CD14-positive monocyte (primary cell): ENCODE results near the gene RBM38. TPM values are rescaled to one million over a fixed set of nuclear protein-coding genes. Genes with fewer than 3 reads are reported as not detected.
A peak's percentile ranks its signal among the peaks of the same experiment; 100 is the strongest.

Experiments used
- DNase-seq, 3 donors: peaks; one replicate each; pipeline ENCODE4 v3.0.0-alpha.2; 2011 to 2022
- H2AFZ ChIP-seq: 2 replicates; pipeline ENCODE4 v1.6.0; 2012; ENCODE audit warnings: mild to moderate bottlenecking, low read depth, low read length, inconsistent platforms; ENCODE audit not compliant: insufficient read depth, poor library complexity, severe bottlenecking
- H3K27ac ChIP-seq, 2 donors: 1 replicate in 1 of 2; 2 replicates in 1 of 2; pipeline ENCODE4 v1.5.1; 2012 to 2013; ENCODE audit warnings: low read length in 2 of 2, control low read depth in 1 of 2, inconsistent platforms in 1 of 2, low read depth in 1 of 2, mild to moderate bottlenecking in 1 of 2
- H3K27me3 ChIP-seq, 2 donors: one replicate each; pipeline versions ENCODE4 v1.6.0 to v1.6.1; 2011 to 2013; ENCODE audit warnings: low read length in 2 of 2; ENCODE audit not compliant: control insufficient read depth in 2 of 2, insufficient read depth in 2 of 2
- H3K36me3 ChIP-seq, 2 donors: replicated peaks in 1 of 2; 1 replicate in 1 of 2; 2 replicates in 1 of 2; pipeline versions ENCODE4 v1.5.1 to v1.6.1; 2012 to 2013; ENCODE audit warnings: low read length in 2 of 2, control low read depth in 1 of 2, inconsistent platforms in 1 of 2, mild to moderate bottlenecking in 1 of 2; ENCODE audit not compliant: insufficient read depth in 2 of 2, control insufficient read depth in 1 of 2
- H3K4me1 ChIP-seq, 2 donors: 1 replicate in 1 of 2; 2 replicates in 1 of 2; pipeline versions ENCODE4 v1.5.1 to v1.6.1; 2012 to 2013; ENCODE audit warnings: low read length in 2 of 2, control low read depth in 1 of 2, inconsistent platforms in 1 of 2, mild to moderate bottlenecking in 1 of 2, moderate library complexity in 1 of 2; ENCODE audit not compliant: insufficient read depth in 2 of 2, control insufficient read depth in 1 of 2
- H3K4me2 ChIP-seq: replicated peaks from 2 replicates; pipeline ENCODE3; 2012; ENCODE audit warnings: low read length, moderate library complexity, mild to moderate bottlenecking; ENCODE audit not compliant: poor library complexity, severe bottlenecking; ENCODE audit errors: extremely low read depth
- H3K4me3 ChIP-seq, 3 experiments: fragments of 200-600 bp in 1 of 3; sonication (generic) in 1 of 3; replicated peaks in 1 of 3; 1 replicate in 2 of 3; 2 replicates in 1 of 3; pipeline ENCODE4 v1.5.1; 2011 to 2013; ENCODE audit warnings: low read length in 3 of 3, mild to moderate bottlenecking in 3 of 3, control low read depth in 2 of 3, low read depth in 2 of 3, inconsistent platforms in 1 of 3, moderate library complexity in 1 of 3
- H3K79me2 ChIP-seq: 2 replicates; pipeline ENCODE4 v1.6.0; 2012; ENCODE audit warnings: mild to moderate bottlenecking, control low read depth, inconsistent platforms, low read length, moderate library complexity; ENCODE audit not compliant: insufficient read depth
- H3K9ac ChIP-seq: 2 replicates; pipeline ENCODE4 v1.6.0; 2017; ENCODE audit warnings: low read length, mild to moderate bottlenecking; ENCODE audit not compliant: insufficient read depth, poor library complexity, severe bottlenecking
- H3K9me3 ChIP-seq, 2 donors: replicated peaks in 1 of 2; 1 replicate in 1 of 2; 2 replicates in 1 of 2; pipeline versions ENCODE4 v1.5.1 to v1.6.1; 2012 to 2013; ENCODE audit warnings: low read length in 2 of 2, control low read depth in 1 of 2; ENCODE audit not compliant: control insufficient read depth in 1 of 2, insufficient read depth in 1 of 2
- H4K20me1 ChIP-seq: 2 replicates; pipeline ENCODE4 v1.6.0; 2012; ENCODE audit warnings: mild to moderate bottlenecking, low read length, control low read depth, moderate library complexity; ENCODE audit not compliant: insufficient read depth
- H3K27ac Mint-ChIP-seq, 7 donors: one replicate each; pipeline ENCODE4 v1.8.0; 2020; ENCODE audit warnings: mild to moderate bottlenecking in 7 of 7, mixed read lengths in 7 of 7, moderate library complexity in 6 of 7, inconsistent platforms in 2 of 7
- H3K27me3 Mint-ChIP-seq, 3 donors: one replicate each; pipeline ENCODE4 v1.8.0; 2021 to 2022; ENCODE audit warnings: low read depth in 3 of 3, mild to moderate bottlenecking in 3 of 3, mixed read lengths in 3 of 3, moderate library complexity in 3 of 3, inconsistent platforms in 1 of 3
- H3K36me3 Mint-ChIP-seq, 2 donors: one replicate each; pipeline ENCODE4 v1.8.0; 2020; ENCODE audit warnings: mixed read lengths in 2 of 2, inconsistent platforms in 1 of 2, mild to moderate bottlenecking in 1 of 2
- H3K4me1 Mint-ChIP-seq: one replicate; pipeline ENCODE4 v1.8.0; 2020; ENCODE audit warnings: mild to moderate bottlenecking, mixed read lengths
- H3K4me3 Mint-ChIP-seq, 2 donors: one replicate each; pipeline ENCODE4 v1.8.0; 2020; ENCODE audit warnings: mild to moderate bottlenecking in 2 of 2, mixed read lengths in 2 of 2, moderate library complexity in 1 of 2
- H3K9me3 Mint-ChIP-seq, 7 donors: one replicate each; pipeline ENCODE4 v1.8.0; 2020 to 2022; ENCODE audit warnings: mixed read lengths in 7 of 7, mild to moderate bottlenecking in 6 of 7, moderate library complexity in 6 of 7, inconsistent platforms in 2 of 7
- CTCF ChIP-seq: fragments of 200-600 bp; IDR thresholded peaks from one replicate; pipeline ENCODE4 v1.8.0; 2022; ENCODE audit warnings: antibody characterized with exemption, mild to moderate bottlenecking
- WGBS: methylation state at CpG from one replicate; pipeline ENCODE4 v1.1.5; 2013; ENCODE audit warnings: missing lambda C conversion rate; ENCODE audit not compliant: insufficient coverage; 5-methylcytosine and 5-hydroxymethylcytosine counted together
- intact Hi-C, 2 donors: fragments of 100-400 bp; cut with micrococcal nuclease; formaldehyde crosslinking; loops; one replicate each; pipeline versions ENCODE4 v1.15.0 to v1.15.1; 2023
- polyA plus RNA-seq, 3 donors: library from polyadenylated mRNA; depleted of rRNA in 1 of 3; unstranded in 2 of 3; stranded (reverse) in 1 of 3; fragments of 300-500 nt in 2 of 3; fragments of >200 nt in 1 of 3; fragmentation: Illumina TruSeq in 2 of 3; gene quantifications; 1 replicate in 2 of 3; 2 replicates in 1 of 3; pipeline ENCODE4 v1.2.3, GENCODE V29; 2012 to 2021

Gene RBM38
- polyA plus RNA-seq, 3 donors, result 7.5 to 48.3 (median 17.8) TPM

- H3K27me3 Mint-ChIP-seq, result peaks cover 0 to 3% (median 0%) of the 10 kb centered on the region in 3 donors
- peaks cover 8 to 11% of the 10 kb centered on the region in 2 donors for H3K9me3 ChIP-seq
- peak overlapping the region; percentile 11 to 95 (median 68) for H3K27ac Mint-ChIP-seq
- TF ChIP-seq CTCF, result no peak
- H3K9ac ChIP-seq, result no peak overlapping the region
- peaks cover 69 to 81% of the 10 kb centered on the region in 2 donors for H3K4me1 ChIP-seq
- peak overlapping the region; percentile 51 for H3K4me2 ChIP-seq
- H3K4me3 ChIP-seq, result peak overlapping the region in 1 of 3 experiments; percentile 9
- H3K27ac ChIP-seq, result no peak overlapping the region
- H4K20me1 ChIP-seq, result no peaks in the 10 kb centered on the region
- H3K4me1 Mint-ChIP-seq, result peaks cover 72% of the 10 kb centered on the region
- peaks cover 7 to 16% (median 12%) of the 10 kb centered on the region in 7 donors for H3K9me3 Mint-ChIP-seq
- H3K4me3 Mint-ChIP-seq, result peak overlapping the region; percentile 58 to 73
- 30% methylated on average over 17 of the region's 25 CpGs for WGBS
- no peaks in the 10 kb centered on the region for H3K36me3 ChIP-seq
- intact Hi-C loops, result loop anchor here in 1 of 2 donors (5.0 kb wide), 1 partner anchor 37 kb away; no protein-coding TSS in a partner anchor
- H3K79me2 ChIP-seq, result no peaks in the 10 kb centered on the region
- H2AFZ ChIP-seq, result peak overlapping the region; percentile 31
- H3K27me3 ChIP-seq, result no peaks in the 10 kb centered on the region
- peaks cover 7 to 16% of the 10 kb centered on the region in 2 donors for H3K36me3 Mint-ChIP-seq
- DNase-seq, result peak; percentile 58 to 80 (median 77)
These were observed 44.5 kb downstream of the RBM38 start for GRCh38 chr20:57435498-57436222.

- H3K4me3 Mint-ChIP-seq, result peak overlapping the region in 1 of 2 donors; percentile 73
- no peak for DNase-seq
- peaks cover 7 to 16% (median 12%) of the 10 kb centered on the region in 7 donors for H3K9me3 Mint-ChIP-seq
- no peak for TF ChIP-seq CTCF
- WGBS, result 89% methylated on average over 6 of the region's 6 CpGs
- Histone ChIP-seq H3K9me3 (peaks cover 8 to 11% of the 10 kb centered on the region in 2 donors), H3K4me1 (peaks cover 64 to 77% of the 10 kb centered on the region in 2 donors), H3K4me2 (peak overlapping the region; percentile 51), H3K36me3 (no peaks in the 10 kb centered on the region), H4K20me1 (no peaks in the 10 kb centered on the region), H3K79me2 (no peaks in the 10 kb centered on the region), H3K27ac (no peak overlapping the region), H3K4me3 (peak overlapping the region in 1 of 3 experiments; percentile 9), H3K27me3 (no peaks in the 10 kb centered on the region), H2AFZ (no peak overlapping the region), H3K9ac (no peak overlapping the region)
- intact Hi-C loops, result loop anchor here in 1 of 2 donors (5.0 kb wide), 1 partner anchor 36 kb away; no protein-coding TSS in a partner anchor
- peaks cover 7 to 16% of the 10 kb centered on the region in 2 donors for H3K36me3 Mint-ChIP-seq
- no peaks in the 10 kb centered on the region for H3K27me3 Mint-ChIP-seq
- peaks cover 67% of the 10 kb centered on the region for H3K4me1 Mint-ChIP-seq
- H3K27ac Mint-ChIP-seq, result peak overlapping the region in 2 of 7 donors; percentile 19 to 21
These were observed 45.0 kb downstream of the RBM38 start for GRCh38 chr20:57436223-57436545.
